Measurements from ENCODE around the gene KIRREL2. TPM values are rescaled to one million over a fixed set of nuclear protein-coding genes. Genes with fewer than 3 reads are reported as not detected.

KIRREL2 gene
- total and polyA plus RNA-seq, 4 donors, result not detected

DNA sequence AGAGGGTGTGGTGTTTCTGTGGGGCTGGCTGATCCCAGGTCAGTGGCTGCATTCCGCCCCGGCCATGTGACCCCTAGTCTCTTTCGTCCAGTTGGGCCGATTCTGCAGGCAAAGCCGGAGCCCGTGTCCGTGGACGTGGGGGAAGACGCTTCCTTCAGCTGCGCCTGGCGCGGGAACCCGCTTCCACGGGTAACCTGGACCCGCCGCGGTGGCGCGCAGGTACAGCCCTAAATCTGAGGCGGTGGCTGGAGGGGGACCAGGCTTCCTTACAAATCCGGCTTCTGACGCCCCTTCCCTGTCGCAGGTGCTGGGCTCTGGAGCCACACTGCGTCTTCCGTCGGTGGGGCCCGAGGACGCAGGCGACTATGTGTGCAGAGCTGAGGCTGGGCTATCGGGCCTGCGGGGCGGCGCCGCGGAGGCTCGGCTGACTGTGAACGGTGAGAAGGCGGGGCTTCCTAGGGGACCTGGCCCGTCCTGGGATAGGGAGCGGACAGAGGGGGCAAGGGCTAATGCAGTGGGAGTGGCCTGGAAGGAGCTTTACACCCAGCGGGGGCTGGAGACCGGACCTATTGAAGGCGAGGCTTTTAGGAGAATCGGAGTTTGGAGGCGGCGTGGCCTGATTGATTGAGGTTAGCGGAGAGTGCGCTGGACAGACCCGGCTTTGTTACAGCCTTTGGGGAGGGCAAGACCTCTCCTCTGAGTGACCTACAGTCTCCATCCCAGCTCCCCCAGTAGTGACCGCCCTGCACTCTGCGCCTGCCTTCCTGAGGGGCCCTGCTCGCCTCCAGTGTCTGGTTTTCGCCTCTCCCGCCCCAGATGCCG, 4.3 kb downstream of the KIRREL2 start:
- Histone ChIP-seq H3K9me3 (ENCODE audit: control insufficient read depth in 4 of 4, low read length in 3 of 4) (no peaks in the 10 kb centered on the region), H3K27me3 (ENCODE audit: control insufficient read depth in 4 of 4, insufficient read depth in 4 of 4, low read length in 3 of 4) (peaks cover 0 to 4% (median 0%) of the 10 kb centered on the region in 4 donors), H3K27ac (ENCODE audit: low read depth in 1 of 2, low read length in 2 of 2) (no peak overlapping the region), H3K9ac (ENCODE audit: low read depth in 1 of 2, low read length in 2 of 2) (no peak overlapping the region), H3K36me3 (ENCODE audit: control insufficient read depth in 4 of 4, insufficient read depth in 3 of 4, low read depth in 1 of 4, low read length in 3 of 4) (no peaks in the 10 kb centered on the region), H3K4me1 (ENCODE audit: control insufficient read depth in 4 of 4, insufficient read depth in 4 of 4, low read length in 3 of 4) (peaks cover 4 to 10% (median 6%) of the 10 kb centered on the region in 4 donors), H3K4me3 (ENCODE audit: low read depth in 1 of 3, low read length in 3 of 3) (no peak overlapping the region)
- no peak for DNase-seq (ENCODE audit: low spot score)
- TF ChIP-seq SP1 (IDR thresholded peaks at IDR 0.05), result no peak
- TF ChIP-seq ATF3 (IDR thresholded peaks at IDR 0.05), result no peak
- no peak for TF ChIP-seq YY1 (IDR thresholded peaks at IDR 0.05)
- 11% methylated on average over 55 of the region's 55 CpGs for WGBS

- H3K27ac ChIP-seq (ENCODE audit: low read depth in 1 of 2, low read length in 2 of 2), result no peak overlapping the region
- H3K4me1 ChIP-seq (ENCODE audit: control insufficient read depth in 4 of 4, insufficient read depth in 4 of 4, low read length in 3 of 4), result peaks cover 0 to 6% (median 3%) of the 10 kb centered on the region in 4 donors
- no peak overlapping the region for H3K9ac ChIP-seq (ENCODE audit: low read depth in 1 of 2, low read length in 2 of 2)
- no peaks in the 10 kb centered on the region for H3K36me3 ChIP-seq (ENCODE audit: control insufficient read depth in 4 of 4, insufficient read depth in 3 of 4, low read depth in 1 of 4, low read length in 3 of 4)
- no peak overlapping the region for H3K4me3 ChIP-seq (ENCODE audit: low read depth in 1 of 3, low read length in 3 of 3)
- no peaks in the 10 kb centered on the region for H3K9me3 ChIP-seq (ENCODE audit: control insufficient read depth in 4 of 4, low read length in 3 of 4)
- no peak for TF ChIP-seq YY1 (IDR thresholded peaks at IDR 0.05)
- TF ChIP-seq TAF1 (conservative IDR thresholded peaks at IDR 0.05), result no peak
- no peak for TF ChIP-seq NR2F2 (IDR thresholded peaks at IDR 0.05)
- no peak for TF ChIP-seq HNF4G (IDR thresholded peaks at IDR 0.05)
- TF ChIP-seq FOXA1 (IDR thresholded peaks at IDR 0.05), result no peak
- TF ChIP-seq GABPA (IDR thresholded peaks at IDR 0.05 in 1 of 2, conservative IDR thresholded peaks at IDR 0.05 in 1 of 2), result no peak
- no peak for TF ChIP-seq CTCF (IDR thresholded peaks at IDR 0.05; ENCODE audit: low read depth, low read length, missing input control)
- no peak for TF ChIP-seq EGR1 (IDR thresholded peaks at IDR 0.05; ENCODE audit: low read depth in 2 of 2)
- TF ChIP-seq, protein P1, sequence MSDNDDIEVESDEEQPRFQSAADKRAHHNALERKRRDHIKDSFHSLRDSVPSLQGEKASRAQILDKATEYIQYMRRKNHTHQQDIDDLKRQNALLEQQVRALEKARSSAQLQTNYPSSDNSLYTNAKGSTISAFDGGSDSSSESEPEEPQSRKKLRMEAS (IDR thresholded peaks at IDR 0.05), result no peak
- TF ChIP-seq RAD21 (IDR thresholded peaks at IDR 0.05), result no peak
- no peak for TF ChIP-seq RXRA (IDR thresholded peaks at IDR 0.05)
- no peak for TF ChIP-seq ATF3 (IDR thresholded peaks at IDR 0.05)
- TF ChIP-seq HNF4A (conservative IDR thresholded peaks at IDR 0.05), result no peak
- TF ChIP-seq, protein P2, sequence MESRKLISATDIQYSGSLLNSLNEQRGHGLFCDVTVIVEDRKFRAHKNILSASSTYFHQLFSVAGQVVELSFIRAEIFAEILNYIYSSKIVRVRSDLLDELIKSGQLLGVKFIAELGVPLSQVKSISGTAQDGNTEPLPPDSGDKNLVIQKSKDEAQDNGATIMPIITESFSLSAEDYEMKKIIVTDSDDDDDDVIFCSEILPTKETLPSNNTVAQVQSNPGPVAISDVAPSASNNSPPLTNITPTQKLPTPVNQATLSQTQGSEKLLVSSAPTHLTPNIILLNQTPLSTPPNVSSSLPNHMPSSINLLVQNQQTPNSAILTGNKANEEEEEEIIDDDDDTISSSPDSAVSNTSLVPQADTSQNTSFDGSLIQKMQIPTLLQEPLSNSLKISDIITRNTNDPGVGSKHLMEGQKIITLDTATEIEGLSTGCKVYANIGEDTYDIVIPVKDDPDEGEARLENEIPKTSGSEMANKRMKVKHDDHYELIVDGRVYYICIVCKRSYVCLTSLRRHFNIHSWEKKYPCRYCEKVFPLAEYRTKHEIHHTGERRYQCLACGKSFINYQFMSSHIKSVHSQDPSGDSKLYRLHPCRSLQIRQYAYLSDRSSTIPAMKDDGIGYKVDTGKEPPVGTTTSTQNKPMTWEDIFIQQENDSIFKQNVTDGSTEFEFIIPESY (IDR thresholded peaks at IDR 0.05), result no peak
- no peak for TF ChIP-seq SP1 (IDR thresholded peaks at IDR 0.05)
- TF ChIP-seq REST (IDR thresholded peaks at IDR 0.05), result no peak
- TF ChIP-seq FOXA2 (IDR thresholded peaks at IDR 0.05), result no peak
- no peak for TF ChIP-seq JUND (IDR thresholded peaks at IDR 0.05)
- peaks cover 0 to 4% (median 0%) of the 10 kb centered on the region in 4 donors for H3K27me3 ChIP-seq (ENCODE audit: control insufficient read depth in 4 of 4, insufficient read depth in 4 of 4, low read length in 3 of 4)
- no peak for DNase-seq (ENCODE audit: low spot score)
- WGBS, result 55% methylated on average over 19 of the region's 19 CpGs
Observed at GRCh38 chr19:35861640-35862160, 5.0 kb downstream of the KIRREL2 start.

Data from liver (tissue), 9 donors.